NCI-H2196 (cell line): ENCODE data around the gene SLC35B1.
"Not testable (repeated sequence)": the region's sequence is repeated elsewhere in the genome, so short reads cannot be mapped to it uniquely, and the experiment has no call there.

Source experiments
- DNase-seq: peaks from one replicate; lab custom pipeline; 2025; ENCODE audit not compliant: unreplicated experiment; lab: John Stamatoyannopoulos, UW

SLC35B1 gene

DNA sequence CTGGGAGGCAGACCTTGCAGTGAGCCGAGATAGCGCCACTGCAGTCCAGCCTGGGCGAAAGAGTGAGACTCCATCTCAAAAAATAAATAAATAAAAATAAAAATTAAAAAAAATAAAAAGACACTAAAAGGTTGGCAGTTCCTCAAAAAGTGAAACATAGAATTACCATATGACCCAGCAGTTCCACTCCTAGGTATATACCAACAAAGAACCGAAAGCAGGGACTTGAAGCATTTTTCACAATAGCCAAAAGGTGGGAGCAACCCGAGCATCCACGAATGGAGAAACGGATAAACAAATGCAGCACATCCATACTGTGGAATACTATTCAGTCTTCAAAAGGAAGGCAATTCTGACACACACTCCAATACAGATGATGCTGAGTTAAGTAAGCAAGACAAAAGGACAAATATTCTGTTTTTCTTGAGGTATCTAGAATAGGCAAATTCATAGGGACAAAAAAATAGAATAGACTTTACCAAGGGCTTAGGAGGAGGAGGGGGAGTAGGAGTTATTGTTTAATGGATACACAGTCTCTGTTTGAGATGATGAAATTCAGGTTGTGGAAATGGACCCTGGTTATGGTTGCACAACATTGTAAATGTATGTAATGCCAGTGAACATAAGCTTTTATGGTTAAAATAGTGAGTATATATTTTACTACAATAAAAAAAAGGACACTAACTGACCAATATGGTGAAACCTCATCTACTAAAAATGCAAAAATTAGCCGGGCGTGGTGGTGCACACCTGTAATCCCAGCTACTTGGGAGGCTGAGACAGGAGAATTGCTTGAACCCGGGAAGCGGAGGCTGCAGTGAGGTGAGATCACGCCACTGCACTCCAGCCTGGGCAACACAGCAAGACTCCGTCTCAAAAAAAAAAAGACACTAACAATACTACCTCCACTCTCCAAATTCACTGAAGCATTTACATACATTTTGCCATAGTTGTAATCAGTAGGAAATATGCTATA, 27.0 kb upstream of the SLC35B1 start:
- DNase-seq: no peak

DNA sequence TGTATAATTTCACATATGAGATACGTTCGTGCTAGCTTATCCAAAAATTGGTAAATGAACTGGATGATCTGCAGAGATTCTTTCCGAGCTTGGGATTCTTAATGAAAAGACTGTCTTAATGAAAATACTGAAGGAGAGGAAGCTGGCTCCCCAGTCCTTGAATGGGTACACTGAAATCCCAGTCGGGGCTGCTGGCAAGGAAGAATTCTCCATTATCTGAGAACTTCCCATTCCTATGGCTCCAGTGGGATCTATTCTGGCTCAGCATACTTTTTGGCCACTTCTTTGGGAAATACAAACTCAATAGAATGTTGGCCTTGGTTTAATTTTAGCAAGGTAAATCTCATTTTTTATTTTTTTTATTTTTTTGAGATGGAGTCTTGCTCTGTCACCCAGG, 23.7 kb upstream of the SLC35B1 start:
- DNase-seq: no peak

DNA sequence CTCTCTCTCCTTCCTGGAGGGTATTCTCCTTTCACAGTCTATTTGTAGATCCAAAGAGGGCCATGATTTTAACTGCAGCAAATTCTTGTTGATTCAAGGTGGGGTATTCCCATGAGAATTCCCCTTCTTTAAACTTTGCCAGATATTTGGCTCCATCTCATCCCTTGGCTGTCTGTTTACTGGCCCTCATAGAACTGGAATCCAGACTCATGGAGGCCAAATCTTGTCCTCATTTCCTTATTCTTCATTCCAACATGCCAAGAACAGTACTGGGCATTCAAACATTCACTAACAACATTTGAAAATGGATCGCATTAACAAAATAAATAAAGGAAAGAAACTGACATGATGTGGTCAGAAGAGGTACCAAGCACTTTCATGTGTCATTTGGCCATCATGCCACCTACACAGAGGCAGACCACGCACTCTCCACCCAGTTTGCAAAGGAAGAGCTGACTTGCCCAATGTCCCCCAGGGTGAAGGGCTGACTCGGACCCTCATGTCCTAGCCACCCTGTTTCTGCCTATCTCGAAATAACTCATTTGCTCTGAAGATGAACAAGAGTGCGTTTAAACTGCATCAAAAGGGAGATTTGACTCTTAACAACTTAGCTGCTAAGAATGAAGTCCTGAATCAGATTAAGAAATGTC, 23.1 kb upstream of the SLC35B1 start:
- no peak for DNase-seq

DNA sequence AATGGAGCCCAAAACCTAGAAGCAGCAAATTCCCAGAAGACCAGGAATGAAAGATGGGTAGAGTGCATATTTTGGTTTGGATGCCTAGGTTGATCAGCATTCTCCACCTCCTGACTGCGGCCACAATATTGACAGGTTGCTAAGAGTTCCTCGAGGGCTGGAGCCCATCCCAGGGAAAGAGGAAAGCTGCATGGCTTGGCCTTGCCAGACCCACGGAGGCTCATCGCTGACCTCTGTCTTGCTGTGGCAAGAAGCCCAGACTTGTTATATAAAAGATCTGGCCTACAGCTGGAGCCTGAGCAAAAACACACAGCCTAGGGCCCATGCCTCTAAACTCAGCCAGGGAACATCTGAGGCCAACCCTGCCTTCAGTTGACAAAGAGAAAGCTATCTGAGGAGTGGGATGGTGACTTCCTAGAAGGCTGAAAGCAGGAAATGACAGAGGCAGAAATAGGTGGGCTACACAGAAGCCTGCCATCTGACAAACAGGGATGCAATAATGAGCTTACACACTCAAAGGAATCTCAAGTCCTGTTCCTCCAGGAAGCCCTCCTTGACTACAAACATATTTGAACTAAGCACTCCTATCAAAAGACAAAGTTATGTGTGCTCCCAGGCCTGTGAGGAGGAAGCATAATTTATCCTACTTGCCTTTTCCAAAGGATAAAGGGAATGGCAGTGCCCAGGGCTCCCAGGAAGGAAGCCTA, 22.5 kb upstream of the SLC35B1 start:
- DNase-seq: peak; percentile 75

DNA sequence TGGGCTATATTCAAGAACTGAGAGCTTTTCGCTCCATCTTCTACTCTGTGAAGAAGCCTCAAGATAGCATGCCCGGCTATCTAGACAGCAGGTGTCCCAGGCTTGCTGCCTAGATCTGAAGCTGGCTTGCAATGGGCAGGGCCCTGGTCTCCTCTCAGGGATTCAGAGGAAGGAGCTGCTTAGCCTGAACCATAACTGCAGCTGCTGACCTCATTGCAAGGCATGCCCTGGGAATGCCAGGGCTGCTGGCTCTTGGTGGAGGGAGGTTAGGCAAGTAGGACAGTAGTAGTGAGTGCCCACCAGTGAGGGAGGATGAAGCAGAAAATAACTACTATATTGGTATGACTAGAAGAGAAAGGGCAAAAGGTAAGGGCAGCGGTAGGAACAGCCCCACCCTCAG, 21.3 kb upstream of the SLC35B1 start:
- no peak for DNase-seq

DNA sequence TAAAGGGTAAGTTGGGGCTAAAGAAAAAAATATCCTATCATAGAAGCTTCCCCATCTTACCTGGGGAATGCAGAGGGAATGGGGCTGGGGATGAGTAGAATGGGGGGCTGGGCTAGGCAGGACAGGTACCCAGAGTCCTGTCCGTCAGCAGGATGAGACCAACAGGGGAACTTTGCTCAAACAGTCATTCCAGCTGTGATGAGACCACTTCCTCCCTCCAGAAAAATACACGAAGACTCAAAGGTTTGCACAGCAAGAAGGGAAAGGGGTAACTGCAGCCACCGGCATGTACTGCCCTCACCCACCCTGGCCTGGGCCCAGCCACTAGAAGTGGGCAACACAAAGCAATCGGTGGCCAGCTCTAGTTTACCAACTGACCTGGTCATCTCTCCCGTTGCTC, 20.7 kb upstream of the SLC35B1 start:
- no peak for DNase-seq

DNA sequence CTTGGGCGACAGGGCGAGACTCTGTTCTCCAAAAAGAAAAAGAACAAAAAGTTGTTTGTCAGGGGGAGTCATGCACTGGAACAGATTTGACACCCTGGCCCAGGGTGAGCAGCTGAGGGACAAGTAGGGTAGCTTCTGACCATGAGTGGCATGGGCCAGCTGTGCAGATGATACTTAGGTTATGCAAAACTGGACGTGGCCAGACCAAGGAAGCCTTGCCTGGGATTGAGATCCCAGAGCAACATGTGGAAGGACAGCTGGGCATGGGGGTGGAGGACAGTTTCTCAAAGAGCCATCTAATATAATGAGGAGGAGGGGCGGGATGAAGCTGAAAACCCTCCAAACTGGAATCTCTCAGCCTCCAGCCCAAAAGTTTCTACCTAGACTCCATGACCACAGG, 19.6 kb upstream of the SLC35B1 start:
- DNase-seq: no peak

DNA sequence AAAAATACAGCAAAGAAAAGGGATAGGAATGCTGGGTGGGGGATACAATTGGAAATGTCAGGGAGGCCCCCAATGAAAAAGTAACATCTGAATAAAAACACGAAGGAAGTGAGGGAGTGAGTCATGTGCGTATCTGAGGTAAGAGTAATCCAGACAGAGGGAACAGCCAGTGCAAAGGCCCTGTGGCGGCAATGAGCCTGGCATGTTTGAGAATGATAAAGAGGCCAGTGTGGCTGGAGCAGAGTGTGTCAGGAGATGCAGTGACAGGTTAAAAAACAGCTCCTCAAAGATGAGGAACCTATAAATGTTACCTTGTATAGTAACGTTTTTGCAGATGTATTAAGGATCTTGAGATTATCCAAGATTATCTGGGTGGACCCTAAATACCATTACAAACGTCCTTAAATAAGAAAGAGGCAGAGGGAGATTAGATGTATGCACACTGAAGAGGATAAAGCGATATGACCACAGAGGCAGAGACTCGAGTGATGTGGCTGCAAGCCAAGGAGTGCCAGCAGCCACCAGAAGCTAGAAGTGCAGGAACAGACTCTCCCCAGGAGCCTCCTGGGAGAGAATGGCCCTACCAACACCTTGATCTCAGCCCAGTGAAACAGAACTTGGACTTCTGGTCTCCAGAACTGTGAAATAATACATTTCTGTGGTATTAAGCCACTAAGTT, 17.8 kb upstream of the SLC35B1 start:
- no peak for DNase-seq

DNA sequence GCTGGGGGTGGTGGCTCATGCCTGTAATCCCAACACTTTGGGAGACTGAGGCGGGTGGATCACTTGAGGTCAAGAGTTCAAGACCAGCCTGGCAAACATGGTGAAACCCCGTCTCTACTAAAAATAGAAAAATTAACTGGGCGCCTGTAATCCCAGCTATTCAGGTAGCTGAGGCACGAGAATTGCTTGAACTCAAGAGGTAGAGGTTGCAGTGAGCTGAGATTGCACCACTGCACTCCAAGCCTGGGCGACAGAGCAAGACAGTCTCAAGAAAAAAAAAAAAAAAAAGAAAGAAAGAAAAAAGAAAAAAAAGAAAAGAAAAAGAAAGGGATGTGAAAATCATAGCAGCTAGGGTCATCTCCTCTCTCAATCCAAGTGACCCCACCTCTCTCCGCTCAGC, 16.8 kb upstream of the SLC35B1 start:
- not testable (repeated sequence) for DNase-seq

DNA sequence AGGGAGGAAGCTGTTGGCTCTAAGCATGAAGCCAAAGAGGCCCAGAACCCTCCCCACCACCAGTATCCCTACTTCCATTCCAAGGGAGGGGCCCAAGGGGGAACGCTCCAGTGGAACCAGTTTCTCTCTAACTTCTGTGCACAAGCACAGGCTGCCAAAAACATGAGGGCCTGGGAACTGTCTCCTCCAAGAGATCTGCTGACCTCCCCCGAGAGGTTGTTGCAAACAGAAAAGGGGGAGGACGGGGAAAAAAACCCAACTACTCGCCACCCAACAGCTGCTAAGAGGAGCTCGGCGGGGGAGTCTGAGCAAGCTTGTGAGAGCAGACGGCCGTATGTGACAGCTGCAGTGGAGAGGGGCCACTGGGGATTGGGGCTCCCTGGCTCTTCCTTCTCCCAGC, 15.7 kb upstream of the SLC35B1 start:
- no peak for DNase-seq

DNA sequence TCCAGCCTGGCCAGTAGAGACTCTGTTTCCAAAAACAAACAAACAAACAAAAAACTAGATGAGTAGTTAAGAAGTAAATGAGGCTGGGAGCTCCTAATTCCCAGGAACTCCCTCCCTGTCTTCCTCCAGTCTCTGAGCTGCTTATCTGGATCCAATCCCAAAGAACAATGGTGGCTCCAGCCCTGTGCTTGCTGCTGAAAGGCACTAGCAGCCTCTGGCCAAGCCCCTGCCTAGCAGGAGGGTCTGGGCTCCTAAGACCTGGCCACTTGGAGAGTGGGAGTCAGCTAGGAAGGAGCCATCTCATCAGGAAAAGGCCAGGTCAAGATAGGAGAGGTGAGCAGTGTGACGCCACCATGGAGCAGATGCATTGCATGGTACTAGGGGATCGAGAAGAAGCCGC, 14.3 kb upstream of the SLC35B1 start:
- no peak for DNase-seq

DNA sequence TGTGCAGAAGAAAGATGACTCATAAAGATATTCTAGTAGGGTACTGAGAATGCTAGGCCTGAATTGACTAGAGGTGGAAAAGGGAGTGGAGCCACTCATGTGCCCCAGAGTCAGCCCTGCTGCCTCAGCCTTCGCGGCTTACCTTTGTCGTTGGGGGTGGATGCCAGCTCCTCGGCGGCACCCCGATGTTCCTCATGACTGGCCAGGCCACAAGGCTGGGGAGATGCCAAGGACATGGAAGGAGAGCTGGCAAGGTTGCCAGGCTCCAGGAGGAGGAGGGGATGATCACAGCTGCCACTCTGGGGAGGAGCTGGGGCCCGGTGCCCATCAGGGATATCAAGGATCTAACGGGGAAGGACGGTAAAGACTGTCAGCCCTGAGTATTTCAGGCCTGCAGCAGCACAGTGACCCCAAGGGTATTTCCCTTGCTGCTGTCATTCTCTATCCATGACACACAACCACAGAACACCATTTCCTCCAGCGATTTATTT, 9.7 kb upstream of the SLC35B1 start:
- DNase-seq: no peak

DNA sequence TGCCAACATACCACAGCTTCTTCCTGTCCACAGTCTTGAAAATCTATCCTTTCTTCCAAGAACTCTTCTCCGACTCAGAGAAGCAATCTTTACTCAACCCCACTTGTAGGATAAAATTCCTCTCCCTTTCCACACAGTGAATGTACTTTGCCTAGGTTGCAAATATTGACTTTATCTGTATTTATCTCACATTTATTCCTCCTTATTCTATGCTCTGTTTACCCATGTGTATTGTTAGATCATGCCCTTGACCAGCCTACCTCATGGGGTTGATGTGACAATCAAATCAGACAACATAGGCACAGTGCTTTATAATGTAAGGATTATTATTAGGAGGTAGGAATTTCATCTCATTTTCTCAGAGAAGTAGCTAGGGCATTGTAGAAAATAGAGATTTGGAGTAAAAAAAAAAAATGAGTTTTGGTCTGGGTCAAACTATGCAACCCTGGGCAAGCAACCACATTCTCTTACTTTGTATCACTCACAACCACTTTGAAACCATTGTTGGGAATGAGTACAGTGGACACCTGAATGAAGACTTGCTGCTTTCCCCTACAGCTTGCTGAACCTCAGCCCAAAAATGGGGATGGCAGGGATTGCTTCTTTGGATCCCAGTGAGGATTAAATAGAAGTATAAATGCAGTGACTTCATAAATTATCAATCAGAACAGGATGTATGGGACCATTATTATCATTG, 9.1 kb upstream of the SLC35B1 start:
- no peak for DNase-seq

DNA sequence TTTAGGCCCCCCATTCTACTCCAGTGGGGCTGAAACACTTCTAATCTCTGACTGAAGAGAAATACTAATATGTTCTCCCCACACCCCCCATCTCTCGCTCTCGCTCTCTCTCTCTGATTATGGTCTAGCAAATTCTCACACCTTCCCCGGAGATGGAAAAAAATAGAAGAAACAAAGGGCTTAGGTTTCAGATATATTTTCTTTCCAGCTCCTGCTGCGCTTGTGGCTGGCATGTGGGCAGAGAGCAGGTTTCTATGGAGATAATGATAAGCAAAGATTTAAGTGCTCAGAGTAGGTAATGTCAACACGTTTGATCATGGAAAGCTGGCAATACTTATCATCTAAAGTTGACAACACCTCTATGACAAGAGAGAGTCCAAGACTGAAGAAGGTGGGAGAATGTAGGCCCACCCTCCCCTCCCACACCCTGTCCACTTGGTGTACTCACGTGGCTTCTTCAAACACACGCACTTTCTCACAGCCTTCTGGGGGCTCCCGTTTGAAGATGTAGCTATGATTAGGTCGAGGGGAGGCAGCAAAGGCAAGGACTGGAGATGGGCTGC, 8.0 kb upstream of the SLC35B1 start:
- DNase-seq: peak; percentile 35

DNA sequence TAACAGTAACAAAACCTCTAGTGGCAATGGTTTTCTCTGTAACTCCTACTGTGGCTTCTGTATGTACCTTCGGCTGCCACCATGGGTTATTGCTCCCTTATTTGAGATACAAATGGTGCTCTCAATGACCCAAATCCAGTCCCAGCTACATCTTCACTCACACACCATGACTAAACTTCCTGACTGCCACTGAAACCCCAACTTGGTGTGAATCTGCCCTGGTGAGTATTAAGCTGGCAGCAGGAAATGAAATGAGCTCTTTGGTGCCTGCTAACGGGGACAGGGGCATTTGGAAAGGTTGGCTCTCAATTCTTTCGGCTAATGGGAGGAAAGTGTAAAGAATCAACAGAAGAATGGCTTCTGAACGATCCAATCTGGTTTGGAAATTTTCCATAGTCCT, 7.5 kb upstream of the SLC35B1 start:
- no peak for DNase-seq

DNA sequence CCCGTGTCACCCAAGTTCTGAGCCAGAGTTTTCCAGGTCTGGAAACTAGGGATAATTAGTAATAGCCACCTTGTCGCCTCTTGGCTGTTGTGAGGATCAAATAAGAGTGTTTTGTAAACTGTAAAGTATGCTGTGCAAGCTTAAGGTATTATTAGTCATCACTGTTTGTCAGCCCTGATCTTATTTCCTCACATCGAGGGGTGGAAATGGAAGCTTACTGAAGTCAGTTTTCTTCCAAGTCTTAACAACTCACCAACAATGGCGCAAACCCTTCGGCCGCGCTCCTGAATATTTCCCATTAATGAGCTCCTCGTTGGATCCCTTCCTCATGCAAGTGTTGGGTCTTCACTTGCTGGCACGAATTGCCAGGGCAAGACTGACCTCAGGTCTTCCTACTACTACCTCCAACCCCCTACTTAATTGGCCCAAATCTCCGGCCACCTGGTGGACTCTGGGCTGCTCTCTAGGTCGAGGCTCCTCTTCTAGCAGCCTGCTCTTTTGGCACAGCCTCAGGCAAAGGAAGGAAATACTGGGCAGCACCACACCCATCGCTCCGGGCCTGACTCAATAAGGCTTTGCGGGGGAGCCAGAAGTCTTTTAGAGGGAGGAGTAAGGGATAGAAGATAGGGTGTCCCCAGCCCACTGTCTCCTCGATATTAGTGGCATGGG, 885 bp upstream of the SLC35B1 start:
- DNase-seq: peak; percentile 50

DNA sequence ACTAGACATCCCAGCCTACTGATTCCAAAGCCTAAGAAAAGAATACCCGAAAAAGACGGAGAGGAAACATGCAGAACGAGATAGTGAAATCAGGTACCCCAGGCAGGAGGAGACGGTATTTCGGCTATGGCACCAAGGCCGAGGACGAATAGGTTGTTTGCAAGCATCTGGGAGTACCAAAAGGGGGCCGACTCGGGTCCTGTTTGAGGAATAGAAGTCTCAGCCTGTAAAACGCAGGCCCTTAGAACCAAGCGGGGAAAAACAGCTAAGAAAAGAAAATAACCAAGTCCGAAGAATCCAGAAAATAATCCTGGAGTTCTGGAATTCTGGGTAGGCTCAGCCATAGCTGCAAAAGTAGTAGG, 537 bp downstream of the SLC35B1 start:
- no peak for DNase-seq

DNA sequence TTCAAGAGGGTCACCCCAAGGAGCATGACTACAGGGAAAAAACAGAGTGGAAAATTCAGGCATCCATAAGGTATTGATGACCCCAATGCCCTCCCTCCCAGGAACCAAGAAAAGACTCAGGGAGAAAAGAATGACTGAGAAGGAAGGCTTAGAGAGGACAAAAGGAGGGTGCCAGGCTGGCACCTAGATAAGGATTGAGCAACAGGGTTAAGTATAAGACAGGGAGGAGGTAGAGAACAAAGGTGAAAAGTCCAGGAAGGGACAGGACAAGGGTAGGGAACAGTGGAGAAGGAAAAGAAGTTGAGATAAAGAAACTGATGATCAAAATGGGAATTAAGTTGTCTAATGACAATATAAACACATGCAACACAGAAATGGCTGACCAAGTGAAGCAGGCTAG, 2.5 kb downstream of the SLC35B1 start:
- DNase-seq: no peak

DNA sequence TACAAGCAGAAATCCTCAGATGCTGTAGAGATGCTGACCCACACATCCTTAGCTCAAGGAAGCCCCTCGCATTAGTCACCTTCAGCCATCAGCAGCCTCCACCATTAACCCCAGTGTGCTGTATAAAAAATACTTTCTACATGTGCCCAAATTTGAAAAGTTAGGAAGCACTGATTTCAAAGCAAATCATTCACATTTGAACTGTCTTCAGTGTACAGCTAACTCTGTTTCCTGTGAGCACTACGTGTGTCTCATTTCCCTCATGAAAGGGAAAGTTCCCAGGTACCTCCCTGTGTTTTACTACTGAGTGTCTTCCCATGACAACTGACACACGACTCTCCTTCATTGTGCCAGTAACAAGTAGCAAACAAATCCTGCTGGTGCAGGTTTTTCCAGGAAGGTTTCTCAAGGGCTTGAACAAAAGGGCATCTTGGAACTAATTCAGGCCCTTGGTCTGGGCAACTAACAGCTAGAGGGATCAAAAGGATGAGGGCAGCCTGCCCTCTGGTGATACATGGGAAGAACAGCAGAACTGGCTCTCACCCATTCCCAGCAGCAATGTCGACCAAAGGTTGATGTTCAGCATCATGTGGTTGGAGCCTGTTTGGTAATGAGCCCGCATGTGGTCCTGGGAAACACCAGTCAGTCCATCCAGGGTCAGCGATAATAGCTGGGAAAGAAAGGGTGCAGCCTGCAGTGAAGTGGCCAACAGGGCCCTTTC, 4.0 kb downstream of the SLC35B1 start:
- DNase-seq: peak; percentile 90
